ENCODE data around the gene PCIF1. TPM values are rescaled to one million over a fixed set of nuclear protein-coding genes. Genes with fewer than 3 reads are reported as not detected.
"Not testable (repeated sequence)": the region's sequence is repeated elsewhere in the genome, so short reads cannot be mapped to it uniquely, and the experiment has no call there.

PCIF1 gene
- total RNA-seq, 1 donor from 2014 or later, result 8.9 TPM

- peak; percentile 40 for DNase-seq (ENCODE audit: low spot score)
These were observed 11.9 kb downstream of the PCIF1 start for GRCh38 chr20:45946149-45946970.

- DNase-seq (ENCODE audit: low spot score), result no peak
These were observed 12.8 kb downstream of the PCIF1 start for GRCh38 chr20:45947110-45947866.

- no peak for DNase-seq (ENCODE audit: low spot score)
These were observed 13.8 kb downstream of the PCIF1 start for GRCh38 chr20:45948261-45948733.

- no peak for DNase-seq (ENCODE audit: low spot score)
These were observed 14.5 kb downstream of the PCIF1 start for GRCh38 chr20:45948742-45949541.

GRCh38 chr20:45949542-45950329 lies 15.3 kb downstream of the PCIF1 start:
- DNase-seq (ENCODE audit: low spot score), result no peak

GRCh38 chr20:45950330-45950646 lies 15.8 kb downstream of the PCIF1 start:
- DNase-seq (ENCODE audit: low spot score), result no peak

- no peak for DNase-seq (ENCODE audit: low spot score)
These were observed 17.7 kb downstream of the PCIF1 start for GRCh38 chr20:45951925-45952834.

GRCh38 chr20:45952861-45953260 lies 18.4 kb downstream of the PCIF1 start:
- DNase-seq (ENCODE audit: low spot score), result no peak

- no peak for DNase-seq (ENCODE audit: low spot score)
These were observed 19.2 kb downstream of the PCIF1 start for GRCh38 chr20:45953672-45954071.

- DNase-seq (ENCODE audit: low spot score), result not testable (repeated sequence)
These were observed 21.8 kb downstream of the PCIF1 start for GRCh38 chr20:45956326-45956725.

- no peak for DNase-seq (ENCODE audit: low spot score)
These were observed 22.8 kb downstream of the PCIF1 start for GRCh38 chr20:45957021-45957941.

- no peak for DNase-seq (ENCODE audit: low spot score)
These were observed 24.1 kb downstream of the PCIF1 start for GRCh38 chr20:45958593-45958992.

GRCh38 chr20:45959126-45959525 lies 24.6 kb downstream of the PCIF1 start:
- no peak for DNase-seq (ENCODE audit: low spot score)

- DNase-seq (ENCODE audit: low spot score), result no peak
These were observed 25.6 kb downstream of the PCIF1 start for GRCh38 chr20:45959956-45960630.

GRCh38 chr20:45962031-45962755 lies 27.7 kb downstream of the PCIF1 start:
- DNase-seq (ENCODE audit: low spot score), result no peak

- DNase-seq (ENCODE audit: low spot score), result peak; percentile 47
These were observed 28.8 kb downstream of the PCIF1 start for GRCh38 chr20:45963059-45964005.

GRCh38 chr20:45964006-45964400 lies 29.5 kb downstream of the PCIF1 start:
- DNase-seq (ENCODE audit: low spot score), result no peak
